KMS-11 (cell line): ENCODE measurements around the gene DENND6B.

Experiments used
- H2AFZ ChIP-seq: fragments of 200-600 bp; sonication (generic); 2 replicates; pipeline ENCODE4 v1.6.1; 2016; ENCODE audit warnings: antibody characterized with exemption, mixed run types, low read depth
- H3K27ac ChIP-seq: fragments of 200-600 bp; sonication (generic); 2 replicates; pipeline ENCODE4 v1.6.1; 2016; ENCODE audit warnings: mild to moderate bottlenecking, mixed run types
- H3K27me3 ChIP-seq: fragments of 200-600 bp; sonication (generic); 2 replicates; pipeline ENCODE4 v1.6.1; 2017; ENCODE audit warnings: mild to moderate bottlenecking, low read depth, mixed run types, moderate library complexity; ENCODE audit not compliant: insufficient read depth
- H3K36me3 ChIP-seq: fragments of 200-600 bp; sonication (generic); 2 replicates; pipeline ENCODE4 v1.6.1; 2017; ENCODE audit warnings: mild to moderate bottlenecking, mixed run types; ENCODE audit not compliant: insufficient read depth
- H3K4me1 ChIP-seq: fragments of 200-600 bp; sonication (generic); 2 replicates; pipeline ENCODE4 v1.6.1; 2016; ENCODE audit warnings: mild to moderate bottlenecking, low read depth, mixed run types; ENCODE audit not compliant: poor library complexity, severe bottlenecking
- H3K4me2 ChIP-seq: fragments of 200-600 bp; sonication (generic); 2 replicates; pipeline ENCODE4 v1.7.0; 2016; ENCODE audit warnings: mild to moderate bottlenecking, mixed run types
- H3K4me3 ChIP-seq: fragments of 200-600 bp; sonication (generic); IDR thresholded peaks from 2 replicates; pipeline ENCODE4 v1.6.1; 2017; ENCODE audit warnings: low read depth, low read length, mixed read lengths; ENCODE audit not compliant: insufficient read depth
- H3K79me2 ChIP-seq: fragments of 200-600 bp; sonication (generic); 2 replicates; pipeline ENCODE4 v1.6.1; 2016; ENCODE audit warnings: low read depth, mixed run types; ENCODE audit not compliant: insufficient read depth
- H3K9ac ChIP-seq: fragments of 200-600 bp; sonication (generic); 2 replicates; pipeline ENCODE4 v1.6.1; 2016; ENCODE audit warnings: mild to moderate bottlenecking, mixed run types
- H4K20me1 ChIP-seq: fragments of 200-600 bp; sonication (generic); 2 replicates; pipeline ENCODE4 v1.6.1; 2016; ENCODE audit warnings: mild to moderate bottlenecking, mixed run types; ENCODE audit not compliant: insufficient read depth
- CTCF ChIP-seq: fragments of 200-600 bp; sonication (generic); conservative IDR thresholded peaks from 2 replicates; pipeline ENCODE4 v1.6.1; 2017; ENCODE audit warnings: low read depth, mild to moderate bottlenecking, antibody characterized with exemption, low read length, moderate library complexity, mixed read lengths

Gene DENND6B

GRCh38 chr22:50306753-50307749 lies 19.8 kb downstream of the DENND6B start, which contains the start of gene PLXNB2:
TSS of gene PLXNB2 (minus strand) at chr22:50307646. CDS start at chr22:50290584, 17,062 bp downstream.
- Histone ChIP-seq H3K27me3 (no peaks in the 10 kb centered on the region), H4K20me1 (no peaks in the 10 kb centered on the region), H2AFZ (peak within 1 kb of the TSS; percentile 22), H3K4me1 (peaks cover 4% of the 10 kb centered on the region), H3K79me2 (no peaks in the 10 kb centered on the region), H3K27ac (no peak within 1 kb of the TSS), H3K4me2 (peak within 1 kb of the TSS; percentile 29; the same call in 1 of the 2 replicates), H3K36me3 (no peaks in the 10 kb centered on the region), H3K4me3 (no peak within 1 kb of the TSS), H3K9ac (peak within 1 kb of the TSS; percentile 41; the same call in 1 of the 2 replicates)
- no peak for TF ChIP-seq CTCF

- Histone ChIP-seq H3K36me3 (no peaks in the 10 kb centered on the region), H3K4me1 (peaks cover 4% of the 10 kb centered on the region), H2AFZ (no peak overlapping the region), H3K79me2 (no peaks in the 10 kb centered on the region), H3K4me2 (peak overlapping the region; percentile 51), H3K9ac (no peak overlapping the region), H3K4me3 (no peak overlapping the region), H4K20me1 (no peaks in the 10 kb centered on the region), H3K27ac (no peak overlapping the region), H3K27me3 (no peaks in the 10 kb centered on the region)
- TF ChIP-seq CTCF = no peak
Observed at GRCh38 chr22:50305923-50306566, 20.8 kb downstream of the DENND6B start.

- Histone ChIP-seq H3K4me3 (no peak overlapping the region), H4K20me1 (no peaks in the 10 kb centered on the region), H3K4me1 (peaks cover 4% of the 10 kb centered on the region), H3K9ac (no peak overlapping the region), H3K79me2 (no peaks in the 10 kb centered on the region), H3K27ac (no peak overlapping the region), H3K4me2 (no peak overlapping the region; the same call in 1 of the 2 replicates), H3K27me3 (no peaks in the 10 kb centered on the region), H2AFZ (no peak overlapping the region), H3K36me3 (no peaks in the 10 kb centered on the region)
- no peak for TF ChIP-seq CTCF
Observed at GRCh38 chr22:50305393-50305922, 21.4 kb downstream of the DENND6B start.

- no peaks in the 10 kb centered on the region for H3K79me2 ChIP-seq
- H3K27ac ChIP-seq = no peak overlapping the region
- H3K4me3 ChIP-seq = no peak overlapping the region
Observed at GRCh38 chr22:50304528-50305392, 22.1 kb downstream of the DENND6B start.

More at GRCh38 chr22:50304528-50305392, 22.1 kb downstream of the DENND6B start:
- Histone ChIP-seq H3K27me3 (no peaks in the 10 kb centered on the region), H3K4me1 (peaks cover 4% of the 10 kb centered on the region), H2AFZ (no peak overlapping the region), H3K36me3 (no peaks in the 10 kb centered on the region), H4K20me1 (no peaks in the 10 kb centered on the region), H3K9ac (no peak overlapping the region), H3K4me2 (no peak overlapping the region)
- TF ChIP-seq CTCF = no peak
